D341Med (cell line): ENCODE measurements around the gene HSF4.

Source experiments
- DNase-seq: peaks from one replicate; pipeline ENCODE4 v3.0.0; 2012; ENCODE audit warnings: low spot score

HSF4 gene

DNA sequence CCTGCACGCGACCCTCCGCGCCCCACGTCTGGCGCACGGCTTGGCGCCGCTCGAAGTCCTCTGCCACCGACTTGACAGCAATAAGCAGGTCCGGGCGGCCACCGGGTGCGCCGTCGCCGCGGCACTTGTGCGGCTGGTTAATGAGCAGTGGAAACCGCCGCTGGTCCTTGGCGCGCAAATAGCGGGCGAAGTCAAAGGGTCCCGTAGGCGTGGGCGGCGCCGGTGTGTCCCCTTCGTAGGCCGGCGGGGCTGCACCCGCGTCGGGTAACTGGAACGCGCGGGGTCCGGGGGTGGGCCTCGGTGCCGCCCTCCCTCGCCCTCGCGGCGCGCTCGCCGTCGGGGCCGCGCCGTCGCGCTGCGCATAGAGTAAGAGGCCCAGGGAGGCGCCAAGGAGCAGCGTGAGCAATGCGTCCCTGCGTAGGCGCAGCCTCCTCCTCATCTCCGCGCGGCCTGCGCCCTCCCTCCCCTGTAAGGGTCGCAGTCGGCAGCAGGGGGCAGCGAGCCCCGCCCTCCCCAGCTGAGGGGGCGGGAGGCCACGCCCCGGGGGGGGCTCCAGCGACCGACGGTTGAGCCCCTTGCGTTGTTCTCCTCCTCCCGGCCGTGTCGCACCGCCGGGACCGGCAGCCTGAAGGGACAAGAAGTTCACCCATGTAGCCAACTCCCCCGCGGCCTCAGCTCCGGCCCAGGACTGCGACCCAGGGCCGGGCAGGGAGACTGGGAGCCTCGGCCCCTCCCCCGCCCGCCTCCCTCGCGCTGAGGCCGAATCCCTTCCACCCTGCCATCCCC is 14.3 kb upstream of the HSF4 start:
- peak; percentile 83 for DNase-seq

DNA sequence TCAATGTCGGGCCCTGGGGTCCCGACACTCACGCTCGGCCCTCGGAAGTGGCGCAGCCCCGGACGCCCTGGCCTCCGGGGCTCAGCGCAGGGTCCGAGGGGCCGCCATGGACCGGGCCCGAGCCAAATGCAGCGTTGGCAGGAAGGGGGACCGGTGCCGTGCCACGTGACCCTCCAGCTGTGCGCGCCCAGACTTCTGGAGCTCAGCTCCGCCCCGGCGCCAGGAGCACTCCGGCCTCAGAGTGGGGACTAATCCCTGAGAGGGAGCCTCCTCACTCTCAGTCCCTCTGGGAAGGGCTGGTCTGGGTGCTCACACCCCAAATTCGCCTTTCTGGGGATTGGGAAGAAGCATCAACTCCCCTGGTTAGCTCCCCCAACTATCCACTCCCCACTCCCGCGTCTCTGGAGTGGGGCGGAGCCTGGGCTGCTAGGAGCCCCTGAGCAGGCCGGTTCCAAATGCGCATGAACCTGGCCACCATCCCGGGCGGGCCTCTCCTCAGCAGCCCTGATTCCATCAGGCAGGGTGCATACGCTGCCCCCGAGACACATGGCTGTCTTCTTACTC is 13.6 kb upstream of the HSF4 start, which contains the start of gene B3GNT9:
Gene B3GNT9 (minus strand): TSS at position 166 of the 564 bp plus-strand sequence. CDS start 513 bp downstream, outside the sequence.
- peak; percentile 86 for DNase-seq

DNA sequence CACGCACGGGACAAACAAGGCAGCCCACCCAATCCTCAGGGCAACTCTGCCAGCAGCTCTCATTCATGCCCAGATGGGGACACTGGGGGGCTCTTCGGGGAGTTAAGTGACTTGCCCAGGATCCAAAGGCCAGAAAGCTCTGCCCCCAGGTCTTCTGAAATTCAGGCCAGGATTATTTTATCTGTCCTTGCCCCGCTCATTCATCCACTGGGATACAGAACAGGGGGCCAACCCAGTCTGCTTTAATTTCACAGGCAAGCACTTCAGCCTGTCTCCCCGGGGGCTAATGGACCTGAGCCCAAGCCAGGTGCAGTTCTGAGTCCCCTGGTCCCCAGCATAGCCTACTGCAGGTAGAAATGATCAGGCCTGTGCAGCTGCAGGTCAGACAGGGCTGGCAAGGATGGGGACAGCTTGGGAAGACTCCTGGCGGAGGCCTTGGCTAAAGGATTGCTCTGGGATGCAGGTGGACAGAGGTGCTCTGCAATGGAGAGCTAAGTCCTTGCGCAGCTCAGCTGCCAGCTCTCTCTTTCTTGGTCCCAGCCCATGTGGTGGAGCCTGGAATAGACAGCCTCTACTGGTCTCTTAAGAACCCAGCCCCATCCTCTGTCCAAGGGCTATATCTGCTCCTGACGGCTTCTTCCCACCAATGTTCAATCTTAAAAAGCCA is 13.0 kb upstream of the HSF4 start:
- DNase-seq, result no peak

DNA sequence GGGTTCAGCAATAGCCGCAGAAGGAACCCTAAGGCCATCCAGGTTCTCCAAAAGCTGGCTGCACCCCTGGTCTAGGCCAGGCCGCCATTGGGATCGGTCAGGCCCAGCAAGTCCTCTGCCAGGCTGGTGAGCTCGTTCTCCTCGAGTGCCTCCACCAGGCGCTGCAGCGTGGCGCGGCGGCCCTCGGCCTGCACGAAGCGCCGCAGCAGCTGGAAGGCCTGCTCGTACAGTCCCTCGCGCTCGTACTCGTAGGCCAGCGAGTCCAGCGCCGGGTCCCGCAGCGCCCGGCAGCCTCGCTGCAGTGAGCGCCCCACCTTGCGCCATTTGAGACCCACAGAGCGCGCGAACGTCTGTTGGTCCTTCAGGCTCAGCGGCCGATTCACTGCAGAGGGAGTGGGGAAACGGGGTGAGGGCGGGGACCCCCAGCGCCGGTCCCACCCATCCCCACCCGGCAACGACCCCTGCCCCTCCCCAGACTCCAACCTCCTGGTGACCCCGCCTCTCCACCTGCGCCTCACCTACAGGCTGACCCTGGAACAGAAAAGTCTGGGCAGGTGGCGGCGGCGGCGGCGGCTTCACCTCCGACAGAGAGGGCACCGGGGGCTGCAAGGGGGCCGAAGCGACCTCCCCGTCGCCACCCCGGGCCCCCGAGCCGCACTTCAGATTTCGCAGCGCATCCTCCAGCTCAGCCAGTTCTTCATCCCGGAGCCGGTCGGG is 9.8 kb upstream of the HSF4 start:
- DNase-seq, result no peak

DNA sequence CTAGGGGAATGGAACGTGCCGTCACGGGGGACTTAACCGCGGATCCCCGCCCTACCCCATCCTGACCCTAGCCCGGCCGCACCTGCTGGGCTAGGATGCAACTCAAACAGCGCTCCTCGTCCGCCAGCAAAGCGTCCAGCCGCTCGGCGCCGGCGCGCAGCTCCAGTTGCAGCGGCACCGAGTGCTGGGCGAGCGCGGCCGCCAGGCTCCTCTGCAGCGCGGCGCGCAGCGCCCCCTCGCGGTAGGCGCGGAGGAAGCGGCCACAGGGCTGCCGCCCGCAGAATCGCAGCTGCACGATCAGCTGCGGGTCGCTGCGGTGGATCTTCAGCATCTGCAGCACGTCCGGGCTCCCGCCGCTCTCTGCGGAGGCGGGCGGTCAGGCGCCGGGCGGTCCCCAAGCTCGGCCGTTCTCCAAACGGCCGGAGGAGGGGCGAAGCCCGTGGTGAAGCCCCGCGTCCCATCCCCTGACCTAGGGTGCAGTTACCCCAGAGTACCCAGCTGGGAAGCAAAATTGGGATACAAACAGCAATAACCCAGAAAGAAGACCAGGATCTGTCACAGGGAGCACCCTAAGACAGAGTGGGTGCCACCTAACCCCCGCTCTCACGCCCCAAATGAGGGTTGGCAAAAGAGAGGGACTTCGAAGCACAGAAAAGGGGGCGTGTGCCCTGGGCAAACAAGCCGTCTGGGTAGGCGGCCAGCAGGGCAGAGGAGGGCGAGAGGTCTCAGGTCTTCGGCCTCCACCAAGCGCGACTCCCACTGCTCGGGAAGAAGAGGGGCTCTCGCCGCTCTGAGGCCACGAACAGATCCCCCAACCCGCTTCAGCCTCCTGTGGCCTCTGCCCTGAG is 9.0 kb upstream of the HSF4 start:
- peak; percentile 92 for DNase-seq

DNA sequence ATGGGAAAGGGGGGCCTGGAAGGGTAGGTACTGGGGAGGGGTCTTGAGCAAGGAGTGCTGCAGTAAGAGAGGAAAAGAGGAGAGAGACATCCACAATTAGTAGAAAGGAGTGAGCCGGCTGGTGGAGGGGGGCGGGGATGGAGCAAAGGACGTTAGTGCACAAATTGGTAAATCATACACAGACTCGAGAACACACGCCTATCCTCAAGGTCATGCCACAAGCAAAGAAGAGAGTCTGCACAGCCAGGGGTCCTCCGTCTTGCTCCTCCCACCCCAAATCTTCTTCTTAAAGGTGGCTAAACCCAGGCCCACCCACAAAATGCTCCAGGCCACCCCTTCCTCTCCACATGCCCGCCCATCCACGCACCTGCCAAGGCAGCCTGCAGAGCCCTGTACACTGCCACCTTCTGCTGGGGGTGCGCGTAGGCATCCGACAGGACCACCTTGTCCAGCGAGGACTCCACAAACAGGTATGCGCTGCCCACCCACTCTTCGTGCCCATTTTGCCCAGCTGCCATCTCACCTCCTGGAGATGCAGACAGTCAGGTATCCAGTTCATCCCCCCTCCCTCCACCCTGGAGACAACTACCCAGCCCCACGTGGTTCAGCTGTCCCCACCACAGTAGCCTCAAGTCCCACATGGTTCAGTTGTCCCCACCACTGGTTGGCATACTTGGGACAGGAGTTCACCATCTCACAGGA is 8.3 kb upstream of the HSF4 start:
- no peak for DNase-seq

DNA sequence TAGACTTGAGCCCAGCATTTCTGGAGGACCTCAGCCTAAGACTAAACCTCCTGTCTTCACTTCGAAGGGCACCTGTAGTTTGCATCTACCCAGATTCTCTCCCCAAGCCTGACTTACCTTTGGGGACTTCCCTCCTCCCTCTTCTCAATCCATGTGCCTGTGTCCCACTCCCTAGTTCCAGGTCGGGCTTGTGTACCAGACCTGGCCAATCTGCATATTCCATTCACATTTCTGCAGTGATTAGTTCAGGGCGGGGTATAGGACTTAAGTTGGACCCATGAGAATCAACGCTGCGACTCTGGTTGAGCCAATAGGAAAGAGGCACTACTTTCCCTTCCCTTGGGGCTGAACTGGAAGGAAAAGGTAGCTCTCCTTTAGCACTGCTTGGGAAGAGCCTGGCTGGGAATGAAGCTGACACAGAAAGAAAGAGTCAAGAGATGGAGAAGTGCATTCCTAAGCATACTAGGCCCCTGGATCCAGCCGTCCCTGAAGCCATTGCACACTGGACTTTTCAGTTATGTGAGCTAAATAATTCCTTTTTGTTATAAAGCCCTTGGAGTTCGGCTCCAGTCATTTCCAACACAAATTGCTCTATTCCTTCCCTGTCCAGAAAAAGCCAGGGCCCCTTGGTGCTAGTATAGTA is 7.3 kb upstream of the HSF4 start:
- no peak for DNase-seq

DNA sequence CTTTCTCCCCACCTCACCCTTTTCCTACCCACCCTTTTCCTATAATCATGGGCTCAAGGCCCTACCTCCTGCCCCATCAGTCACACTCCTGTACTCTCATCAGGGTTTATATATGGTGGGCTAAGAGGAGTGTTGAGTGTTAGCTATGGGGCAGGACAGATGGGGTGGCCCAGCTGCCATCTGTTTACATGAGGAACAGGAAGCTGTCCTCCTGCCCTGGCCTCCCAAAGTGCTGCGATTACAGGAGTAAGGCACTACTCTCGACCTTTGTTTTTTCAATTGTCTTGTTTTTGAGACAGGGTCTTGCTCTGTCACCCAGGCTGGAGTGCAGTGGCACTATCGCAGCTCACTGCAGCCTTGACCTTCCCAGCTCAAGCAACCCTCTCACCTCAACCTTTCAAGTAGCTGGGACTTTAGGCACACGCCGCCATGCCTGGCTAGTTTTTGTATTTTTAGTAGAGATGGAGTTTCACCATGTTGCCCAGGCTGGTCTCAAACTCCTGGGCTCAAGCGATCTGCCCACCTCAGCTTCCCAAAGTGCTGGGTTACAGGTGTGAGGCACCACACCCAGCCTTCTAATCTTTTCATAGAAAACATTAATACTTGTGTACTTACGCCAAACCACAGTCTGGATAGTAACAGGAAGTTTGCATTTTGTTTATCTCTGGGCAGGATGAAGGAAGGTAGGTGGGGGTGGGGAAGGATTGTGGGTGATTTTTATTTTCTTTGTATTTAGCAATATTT is 6.5 kb upstream of the HSF4 start:
- no peak for DNase-seq

DNA sequence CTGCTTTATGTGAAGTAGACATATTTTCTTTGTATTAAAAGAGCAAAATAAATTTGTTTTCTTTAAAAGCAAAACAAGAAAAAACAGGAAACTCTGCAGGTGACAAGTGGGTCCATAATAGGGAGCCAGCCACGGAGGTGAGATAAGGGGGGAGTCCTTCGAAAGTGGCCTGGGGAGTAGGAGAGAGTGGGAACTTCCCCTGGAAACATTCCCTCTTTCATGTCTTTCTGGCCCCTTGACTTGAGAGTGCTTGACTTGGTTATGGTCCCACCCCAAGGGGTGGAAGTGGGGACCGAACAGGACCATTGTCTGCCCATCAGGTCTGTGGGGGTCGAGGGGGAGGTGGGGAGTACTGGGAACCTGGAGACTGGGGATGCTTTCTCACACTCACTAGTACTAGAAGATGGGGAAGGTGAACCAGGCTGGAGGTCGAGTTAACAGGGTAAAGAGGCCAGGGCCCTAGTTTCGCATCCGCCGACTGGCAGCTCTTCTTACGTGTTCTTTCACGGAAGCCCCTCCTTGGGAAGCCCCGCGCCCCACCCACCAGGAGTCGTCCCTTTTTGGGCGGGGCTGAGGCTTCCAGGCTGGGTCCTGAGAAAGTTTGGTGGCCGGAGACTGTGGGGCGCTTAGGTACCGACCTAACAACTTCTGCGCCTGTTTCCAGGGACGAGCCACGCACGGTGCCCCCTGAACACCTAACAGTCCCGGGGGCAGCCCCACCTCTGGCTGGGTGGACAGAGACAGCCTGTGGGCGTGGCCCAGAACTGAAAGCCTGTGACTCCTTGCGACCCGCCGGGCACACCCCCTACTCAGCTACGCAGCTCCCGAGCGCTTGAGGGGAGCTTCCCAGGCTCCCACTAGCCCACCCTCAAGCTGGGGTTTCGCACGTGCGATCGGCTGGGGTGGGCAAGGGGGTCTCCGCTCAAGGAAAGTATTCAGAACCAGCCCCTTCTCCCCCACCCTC is 5.6 kb upstream of the HSF4 start:
- DNase-seq, result no peak

DNA sequence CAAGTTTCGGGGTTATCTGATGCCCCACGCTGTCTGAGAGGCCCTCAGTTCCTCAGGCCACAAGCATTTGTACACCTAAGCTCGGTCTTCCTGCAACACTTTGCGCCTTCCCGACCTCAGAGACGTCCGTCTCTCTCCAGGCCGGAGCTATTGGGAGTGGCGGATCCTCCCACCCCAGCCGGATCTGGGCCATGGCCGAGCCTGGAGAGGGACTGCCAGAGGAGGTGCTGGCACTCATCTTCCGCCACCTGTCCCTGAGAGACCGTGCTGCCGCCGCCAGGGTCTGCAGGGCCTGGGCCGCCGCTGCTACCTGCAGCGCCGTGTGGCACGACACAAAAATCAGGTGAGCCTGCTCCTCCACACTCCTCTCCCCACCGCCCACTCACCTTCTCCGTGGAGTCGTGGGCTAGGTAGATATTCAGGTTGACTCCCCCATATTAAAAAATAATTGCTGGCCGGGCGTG is 2.9 kb upstream of the HSF4 start:
- DNase-seq, result no peak

DNA sequence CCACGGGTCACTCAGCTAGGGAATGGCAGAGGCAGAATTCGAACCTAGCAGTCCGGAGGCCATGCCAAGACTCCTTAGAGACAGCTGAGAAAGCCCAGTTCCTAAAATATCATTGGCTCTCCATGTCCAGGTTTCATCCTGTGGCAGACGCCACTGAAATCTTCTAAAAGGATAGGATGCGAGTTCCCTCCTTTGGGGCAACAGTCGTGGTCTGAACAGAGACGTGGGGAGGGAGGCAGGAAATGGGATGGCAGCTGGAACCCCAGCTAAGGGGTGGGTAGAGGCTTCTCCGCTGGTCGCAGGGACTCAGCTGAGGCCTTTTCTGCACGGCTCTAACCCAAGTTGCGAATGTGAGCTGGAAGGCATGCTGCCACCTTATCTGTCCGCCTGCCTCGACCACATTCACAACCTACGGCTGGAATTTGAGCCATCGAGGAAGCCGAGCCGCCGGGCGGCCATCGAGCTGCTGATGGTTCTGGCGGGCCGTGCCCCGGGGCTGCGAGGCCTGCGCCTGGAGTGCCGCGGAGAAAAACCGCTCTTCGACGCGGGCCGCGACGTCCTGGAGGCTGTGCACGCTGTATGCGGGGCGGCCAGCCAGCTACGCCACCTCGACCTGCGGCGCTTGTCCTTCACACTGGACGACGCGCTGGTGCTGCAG is 1.9 kb upstream of the HSF4 start:
- no peak for DNase-seq

DNA sequence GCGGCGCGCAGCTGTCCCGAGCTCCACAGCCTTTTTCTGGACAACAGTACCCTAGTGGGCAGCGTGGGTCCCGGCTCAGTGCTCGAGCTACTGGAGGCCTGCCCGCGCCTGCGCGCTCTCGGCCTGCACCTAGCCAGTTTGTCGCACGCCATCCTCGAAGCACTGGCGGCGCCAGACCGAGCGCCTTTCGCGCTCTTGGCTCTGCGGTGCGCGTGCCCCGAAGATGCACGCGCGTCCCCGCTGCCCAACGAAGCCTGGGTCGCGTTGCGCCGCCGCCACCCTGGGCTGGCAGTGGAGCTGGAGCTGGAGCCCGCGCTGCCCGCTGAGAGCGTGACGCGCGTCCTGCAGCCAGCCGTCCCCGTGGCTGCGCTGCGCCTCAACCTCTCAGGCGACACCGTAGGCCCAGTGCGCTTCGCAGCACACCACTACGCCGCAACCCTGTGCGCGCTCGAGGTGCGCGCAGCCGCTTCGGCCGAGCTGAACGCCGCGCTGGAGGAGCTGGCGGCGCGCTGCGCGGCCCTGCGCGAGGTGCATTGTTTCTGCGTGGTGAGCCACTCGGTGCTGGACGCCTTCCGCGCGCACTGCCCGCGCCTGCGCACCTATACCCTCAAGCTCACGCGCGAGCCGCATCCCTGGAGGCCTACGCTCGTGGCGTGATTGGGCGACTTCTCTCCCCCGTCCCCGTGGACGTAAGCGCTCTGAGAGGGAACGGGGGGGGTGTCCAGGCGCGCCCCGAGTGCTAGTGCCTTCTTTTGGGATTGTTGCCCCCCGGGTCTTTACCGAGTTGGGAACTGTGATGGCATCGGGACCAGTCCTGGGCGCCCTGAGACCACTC is 1.2 kb upstream of the HSF4 start:
- no peak for DNase-seq

DNA sequence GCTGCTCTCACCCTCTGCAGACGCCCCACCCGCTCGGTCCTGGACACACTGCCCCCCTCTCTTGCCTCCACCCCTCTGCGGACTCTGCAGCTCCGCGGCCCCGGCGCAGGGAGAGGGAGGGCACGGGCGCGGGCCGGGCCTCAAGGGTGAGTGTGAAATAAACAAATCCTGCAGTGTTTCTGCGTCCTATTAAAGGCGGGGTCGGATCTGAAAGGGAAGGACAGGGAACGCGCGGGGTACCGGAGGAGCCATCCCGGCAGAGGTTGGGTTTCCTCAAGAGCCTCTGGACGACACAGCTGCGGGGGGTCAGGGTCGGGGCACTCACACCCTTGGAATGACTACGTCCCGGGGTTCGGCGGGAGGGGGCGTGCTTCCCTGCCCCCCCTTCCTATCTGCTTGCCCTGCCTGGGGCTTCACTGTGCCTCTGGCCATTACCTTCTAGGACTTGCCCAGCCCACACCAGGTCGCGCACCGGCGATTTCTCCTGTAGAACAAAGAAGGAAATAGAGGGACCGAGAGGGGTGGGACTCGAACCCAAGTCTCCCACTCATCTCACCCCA is 466 bp upstream of the HSF4 start:
- no peak for DNase-seq

DNA sequence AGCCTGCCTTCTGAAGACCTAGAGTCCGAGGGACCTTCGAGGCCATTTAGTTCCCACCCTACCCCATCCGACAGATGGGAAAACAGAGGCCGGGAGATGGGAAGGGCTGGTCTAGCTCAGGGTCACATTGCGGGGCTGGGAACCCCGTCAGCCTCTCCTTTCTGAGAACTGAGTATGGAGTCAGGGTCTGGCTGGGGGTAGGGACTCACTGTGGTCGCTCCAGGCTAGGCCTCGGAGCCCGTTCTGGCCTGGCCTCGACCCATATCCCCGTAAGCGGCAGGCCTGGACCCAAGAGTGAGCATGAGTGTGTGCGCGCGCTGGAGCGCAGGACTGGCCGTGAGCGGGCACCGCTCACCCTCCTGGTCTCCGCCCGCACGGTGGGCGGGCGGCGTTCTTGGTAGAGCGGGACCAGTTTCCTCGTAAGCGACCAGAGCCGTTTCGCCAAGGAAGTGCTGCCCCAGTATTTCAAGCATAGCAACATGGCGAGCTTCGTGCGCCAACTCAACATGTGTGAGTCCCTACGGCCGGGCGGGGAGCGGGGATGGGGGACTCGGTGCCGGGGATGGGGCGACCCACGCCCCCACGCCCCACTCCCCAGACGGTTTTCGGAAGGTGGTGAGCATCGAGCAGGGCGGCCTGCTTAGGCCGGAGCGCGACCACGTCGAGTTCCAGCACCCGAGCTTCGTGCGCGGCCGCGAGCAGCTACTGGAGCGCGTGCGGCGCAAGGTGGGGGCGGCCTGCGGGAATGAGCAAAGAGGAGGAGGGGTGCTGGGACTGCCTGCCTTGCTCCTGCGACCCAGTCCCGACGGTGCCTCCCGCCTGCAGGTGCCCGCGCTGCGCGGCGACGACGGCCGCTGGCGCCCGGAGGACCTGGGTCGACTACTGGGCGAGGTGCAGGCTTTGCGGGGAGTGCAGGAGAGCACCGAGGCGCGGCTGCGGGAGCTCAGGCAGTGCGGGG is 855 bp downstream of the HSF4 start:
- DNase-seq, result no peak

DNA sequence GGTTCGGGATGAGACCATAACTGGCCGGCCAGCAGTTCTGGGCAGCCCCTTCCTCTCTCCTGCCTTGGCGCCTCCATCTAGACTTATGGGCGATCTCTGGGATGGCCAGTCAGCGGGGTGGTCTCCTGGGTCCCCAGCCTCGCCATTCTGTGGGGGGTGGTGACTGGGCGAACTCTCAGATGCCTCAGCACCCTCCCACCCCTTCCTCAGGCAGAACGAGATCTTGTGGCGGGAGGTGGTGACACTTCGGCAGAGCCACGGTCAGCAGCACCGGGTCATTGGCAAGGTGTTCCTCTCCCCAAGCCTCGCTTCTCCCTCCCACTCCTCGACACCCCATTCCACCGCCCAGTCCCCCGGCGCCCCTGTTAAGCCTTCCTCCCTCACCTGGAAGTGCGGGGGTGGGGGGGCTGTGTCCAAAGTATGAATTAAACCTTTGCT is 1.6 kb downstream of the HSF4 start:
- no peak for DNase-seq
